Measurements from ENCODE around the gene FAM200C.

Gene FAM200C

GRCh38 chr5:160419458-160420330 is 19.8 kb upstream of the FAM200C start:
- no peak for DNase-seq (ENCODE audit: low read depth in 3 of 3)

DNA sequence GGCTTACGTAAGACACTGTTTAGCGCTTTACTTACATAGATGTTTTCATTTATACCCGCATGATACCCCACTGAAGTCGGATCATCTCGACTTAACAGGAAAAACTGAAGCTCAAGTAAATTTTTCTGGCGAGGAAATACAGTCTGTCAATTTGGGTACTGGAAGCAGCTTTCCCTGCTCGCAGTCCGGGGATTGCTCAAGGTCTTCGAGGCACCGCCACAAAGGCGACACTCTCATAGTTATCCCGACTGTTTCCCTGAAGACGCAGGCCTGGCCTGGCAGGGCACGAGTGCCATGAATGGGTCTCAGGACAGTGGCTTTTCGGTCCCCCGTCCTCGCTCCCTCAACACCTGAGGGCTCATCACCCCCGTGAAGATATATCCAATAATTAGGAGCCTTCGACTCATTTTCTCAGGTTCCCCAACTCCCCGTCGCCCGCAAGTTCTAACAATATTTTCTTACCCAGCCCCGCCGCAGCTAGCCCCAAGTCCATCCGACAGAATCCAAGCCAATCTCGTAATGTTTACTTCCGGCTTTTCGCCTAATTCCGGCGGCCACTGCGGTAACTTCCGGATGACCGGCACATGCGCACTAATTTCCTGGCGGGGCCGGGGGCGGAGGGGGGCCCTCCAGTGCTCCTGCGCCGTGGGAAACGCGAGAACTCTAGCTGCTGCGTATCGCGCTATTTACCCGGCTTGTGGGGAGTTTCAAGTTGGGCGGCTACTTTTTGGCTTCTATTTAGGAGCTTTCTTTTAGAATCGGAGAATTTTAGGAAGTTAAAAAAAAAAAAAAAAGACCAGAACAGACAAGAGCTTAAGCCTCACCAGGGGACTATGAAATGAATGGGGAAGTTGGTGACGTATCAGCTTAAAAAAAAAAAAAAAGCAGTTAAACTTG is 19.0 kb upstream of the FAM200C start, which contains the start of gene SLU7:
SLU7 (minus strand) TSS at position 521 of the 897 bp plus-strand sequence. CDS start 3,787 bp downstream, outside the sequence.
- peak; percentile 89 to 90 (median 90) for DNase-seq (ENCODE audit: low read depth in 3 of 3)

- no peak for DNase-seq (ENCODE audit: low read depth in 3 of 3)
Observed at GRCh38 chr5:160398806-160399205, 1.0 kb downstream of the FAM200C start.

DNA sequence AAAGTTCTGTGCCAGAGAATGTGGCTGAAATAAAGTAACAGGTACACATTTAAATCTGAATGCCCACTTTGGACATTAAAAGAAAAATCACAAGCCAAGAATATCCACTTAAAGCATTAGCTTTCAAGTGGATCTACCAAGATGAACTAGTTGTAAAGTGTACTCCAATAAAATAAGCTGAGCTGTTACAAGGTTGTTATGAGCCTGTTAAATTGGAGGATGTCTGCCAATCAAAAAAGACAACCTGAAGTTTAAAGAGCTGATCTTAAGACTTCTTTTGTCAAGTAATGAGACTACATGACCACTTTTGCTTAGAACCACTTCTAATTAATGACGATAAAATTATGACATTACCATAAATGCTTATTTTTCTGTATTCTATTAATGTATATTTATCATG is 2.4 kb downstream of the FAM200C start:
- DNase-seq (ENCODE audit: low read depth in 3 of 3): no peak

GRCh38 chr5:160395111-160395510 is 4.7 kb downstream of the FAM200C start:
- DNase-seq (ENCODE audit: low read depth in 3 of 3): no peak

GRCh38 chr5:160390787-160391696 is 8.8 kb downstream of the FAM200C start:
- DNase-seq (ENCODE audit: low read depth in 3 of 3): no peak

DNA sequence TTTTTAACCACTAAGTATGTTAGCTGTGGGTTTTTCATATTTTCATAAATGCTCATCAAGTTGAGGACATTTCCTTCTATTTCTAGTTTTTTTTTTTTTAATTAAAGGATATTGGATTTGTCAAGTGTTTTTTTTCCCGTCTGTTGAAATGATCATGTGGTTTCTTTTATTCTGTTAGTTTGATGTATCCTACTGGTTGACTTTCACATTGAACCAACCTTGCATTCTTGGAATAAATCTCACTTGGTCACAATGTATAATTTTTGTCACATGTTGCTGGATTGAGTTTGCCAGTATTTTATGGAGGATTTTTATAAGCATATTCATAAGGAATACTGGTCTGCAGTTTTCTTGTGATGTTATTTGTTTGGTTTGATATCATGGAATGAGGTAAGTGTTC is 12.4 kb downstream of the FAM200C start:
- DNase-seq (ENCODE audit: low read depth in 3 of 3): no peak

GRCh38 chr5:160385496-160385895 is 14.4 kb downstream of the FAM200C start:
- no peak for DNase-seq (ENCODE audit: low read depth in 3 of 3)

GRCh38 chr5:160384681-160385080 is 15.2 kb downstream of the FAM200C start:
- DNase-seq (ENCODE audit: low read depth in 3 of 3): no peak

DNA sequence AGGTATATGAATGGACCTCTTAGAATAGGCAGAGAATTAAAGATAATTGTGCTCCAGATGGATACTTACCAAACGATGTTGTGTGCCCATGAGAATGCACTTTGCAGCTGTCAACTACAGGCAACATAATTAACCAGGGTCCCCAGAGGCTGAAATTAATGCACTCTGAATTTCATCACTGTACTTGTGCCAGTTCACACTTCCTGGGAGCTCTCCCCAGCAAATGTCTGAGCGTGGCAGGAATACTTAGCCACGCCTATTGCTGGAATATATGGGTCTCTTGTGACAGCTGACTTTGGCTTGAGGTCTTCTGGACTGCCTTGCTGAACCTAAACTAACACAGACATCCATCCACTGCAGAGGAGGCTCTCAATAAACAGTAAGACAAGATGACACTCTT is 17.5 kb downstream of the FAM200C start:
- no peak for DNase-seq (ENCODE audit: low read depth in 3 of 3)

- DNase-seq (ENCODE audit: low read depth in 3 of 3): no peak
Observed at GRCh38 chr5:160380041-160380440, 19.8 kb downstream of the FAM200C start.

GRCh38 chr5:160379511-160379910 is 20.3 kb downstream of the FAM200C start:
- DNase-seq (ENCODE audit: low read depth in 3 of 3): no peak

DNA sequence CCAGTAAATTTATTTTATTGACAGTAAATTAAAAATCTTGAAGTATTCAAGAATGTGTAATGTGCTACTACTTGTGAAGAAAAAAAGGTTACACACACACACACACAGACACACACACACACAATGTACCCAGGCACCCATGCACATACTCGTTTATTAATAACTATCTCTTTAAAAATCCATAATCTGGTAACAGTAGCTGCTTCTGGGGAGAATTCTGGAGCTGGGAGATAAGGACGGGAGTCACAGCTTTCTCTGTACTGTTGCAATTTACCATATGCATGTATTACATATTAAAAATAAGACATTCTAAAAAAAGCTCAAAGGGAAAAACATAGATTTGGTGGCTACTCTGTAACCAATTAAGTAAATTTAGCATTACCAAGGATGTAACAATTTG is 21.5 kb downstream of the FAM200C start:
- DNase-seq (ENCODE audit: low read depth in 3 of 3): no peak

DNA sequence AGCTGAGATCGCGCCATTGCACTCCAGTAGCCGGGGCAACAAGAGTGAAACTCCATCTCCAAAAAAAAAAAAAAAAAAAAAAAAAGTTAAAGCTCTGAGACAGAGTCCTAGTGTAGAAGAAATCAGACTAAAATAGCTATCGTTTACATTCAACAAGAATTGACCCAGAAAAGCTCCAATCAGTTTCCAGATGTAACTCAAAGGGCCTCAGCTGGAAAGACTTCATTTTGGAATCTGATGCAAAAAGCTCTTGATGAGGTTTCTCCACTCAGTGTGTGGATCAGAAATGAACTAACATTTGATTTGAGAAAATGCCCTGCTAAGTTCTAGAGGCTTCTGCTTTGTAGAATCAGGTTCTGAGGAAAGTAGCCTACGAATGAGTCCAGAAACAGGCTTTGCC is 22.2 kb downstream of the FAM200C start:
- no peak for DNase-seq (ENCODE audit: low read depth in 3 of 3)

- no peak for DNase-seq (ENCODE audit: low read depth in 3 of 3)
Observed at GRCh38 chr5:160376416-160376815, 23.4 kb downstream of the FAM200C start.

- DNase-seq (ENCODE audit: low read depth in 3 of 3): no peak
Observed at GRCh38 chr5:160375701-160376100, 24.2 kb downstream of the FAM200C start.

DNA sequence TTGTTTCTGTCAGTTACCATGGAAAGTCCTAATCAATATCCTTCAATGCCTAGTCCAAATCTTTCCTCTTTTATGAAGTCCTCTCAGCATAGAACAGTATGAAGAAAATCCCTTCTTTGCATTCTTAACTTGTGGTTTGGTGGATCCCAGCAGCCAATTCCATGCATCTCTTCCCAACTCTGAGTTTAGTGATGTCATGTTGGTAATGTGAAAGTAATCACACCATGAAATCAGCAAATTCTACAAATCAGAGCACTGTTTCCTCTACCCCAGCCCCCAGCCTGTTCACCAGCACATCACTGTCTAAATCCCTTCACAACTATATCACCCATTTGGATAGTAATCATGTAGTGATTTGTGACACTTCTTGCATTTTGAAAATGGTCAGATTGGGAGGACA is 24.7 kb downstream of the FAM200C start:
- no peak for DNase-seq (ENCODE audit: low read depth in 3 of 3)

- DNase-seq (ENCODE audit: low read depth in 3 of 3): no peak
Observed at GRCh38 chr5:160371294-160371693, 28.6 kb downstream of the FAM200C start.

DNA sequence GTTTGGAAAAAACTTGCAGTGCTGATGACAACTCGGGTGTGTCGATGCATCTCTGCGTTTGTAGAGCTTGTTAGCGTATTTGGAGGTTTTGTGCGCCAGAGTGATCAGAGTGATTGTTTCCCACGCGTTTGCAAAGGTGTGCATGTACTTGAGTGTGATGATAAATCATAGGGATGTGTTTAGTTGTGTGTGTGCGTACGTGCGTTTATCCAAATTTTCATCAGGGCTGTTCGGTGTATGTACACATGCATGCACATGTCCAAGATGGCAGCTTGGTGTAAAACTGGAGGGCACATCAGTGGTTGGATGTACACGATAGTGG is 29.2 kb downstream of the FAM200C start:
- DNase-seq (ENCODE audit: low read depth in 3 of 3): no peak

GRCh38 chr5:160369990-160370712 is 29.7 kb downstream of the FAM200C start, which contains the start of gene C1QTNF2:
Gene C1QTNF2 (minus strand): TSS chr5:160370626. CDS start chr5:160355011, 15,615 bp downstream.
- no peak for DNase-seq (ENCODE audit: low read depth in 3 of 3)

- DNase-seq (ENCODE audit: low read depth in 3 of 3): no peak
Observed at GRCh38 chr5:160367885-160368284, 32.0 kb downstream of the FAM200C start.

Measured in stimulated activated CD4-positive, alpha-beta T cell treated with anti-CD3 and anti-CD28 coated beads, TNF-alpha, amount 100 ng/mL, for 48 hours (primary cell).